Panc1 (cell line): ENCODE data around the gene PRSS48. TPM values are rescaled to one million over a fixed set of nuclear protein-coding genes. Genes with fewer than 3 reads are reported as not detected.

Experiments
- ATAC-seq: fragments of 200-7000 bp; cut with Tn5 transposase; 2 replicates; pipeline ENCODE4 v1.9.1; 2020; ENCODE audit warnings: mild to moderate bottlenecking, moderate library complexity
- BruUV-seq: library from RNA; stranded (reverse); fragments of 400-500 nt; replicated peaks from 2 replicates; lab custom pipeline; 2021; lab: Mats Ljungman, UMichigan
- CTCF ChIA-PET: fragments of 300-600 bp; sonication (Branson Sonifier 250); formaldehyde crosslinking; loops from one replicate; lab custom pipeline; 2022; ENCODE audit warnings: antibody characterized with exemption; lab: Charles Lee
- POLR2A ChIA-PET: fragments of 300-600 bp; sonication (Branson Sonifier 250); formaldehyde crosslinking; loops from one replicate; lab custom pipeline; 2022; ENCODE audit warnings: antibody characterized with exemption; lab: Charles Lee
- DNase-seq: peaks from one replicate; pipeline ENCODE4 v3.0.0-alpha.2; 2010; ENCODE audit warnings: low read depth, low spot score
- H3K27ac ChIP-seq: 2 replicates; pipeline ENCODE4 v1.5.1; 2011; ENCODE audit warnings: mild to moderate bottlenecking, low read length, inconsistent platforms
- H3K27me3 ChIP-seq: fragments of 200-500 bp; sonication (Bioruptor generic); 2 replicates; pipeline ENCODE4 v1.6.0; 2014; ENCODE audit warnings: low read length, inconsistent platforms; ENCODE audit not compliant: control insufficient read depth, insufficient read depth
- H3K36me3 ChIP-seq: fragments of 200-500 bp; sonication (Bioruptor generic); 2 replicates; pipeline ENCODE4 v1.5.1; 2014; ENCODE audit warnings: inconsistent platforms, mild to moderate bottlenecking, low read length, moderate library complexity; ENCODE audit not compliant: control insufficient read depth, insufficient read depth
- H3K4me1 ChIP-seq: 2 replicates; pipeline ENCODE4 v1.5.1; 2011; ENCODE audit warnings: inconsistent platforms, mild to moderate bottlenecking, low read length, moderate library complexity; ENCODE audit not compliant: control insufficient read depth, insufficient read depth
- H3K4me3 ChIP-seq, 2 experiments: 2 replicates each; pipeline ENCODE4 v1.5.1; 2011 to 2012; ENCODE audit warnings: low read depth in 2 of 2, low read length in 2 of 2, mild to moderate bottlenecking in 2 of 2, inconsistent platforms in 1 of 2, moderate library complexity in 1 of 2
- H3K9me3 ChIP-seq: fragments of 200-500 bp; sonication (Bioruptor generic); 2 replicates; pipeline ENCODE4 v1.5.1; 2014; ENCODE audit warnings: low read depth, mild to moderate bottlenecking, inconsistent platforms, low read length, moderate library complexity; ENCODE audit not compliant: control insufficient read depth, insufficient read depth
- CTCF ChIP-seq: fragments of 450-650 bp; IDR thresholded peaks from 2 replicates; pipeline ENCODE4 v1.5.1; 2017; ENCODE audit warnings: mild to moderate bottlenecking
- POLR2AphosphoS5 ChIP-seq: IDR thresholded peaks from 2 replicates; pipeline ENCODE4 v1.6.1; 2012; ENCODE audit warnings: mild to moderate bottlenecking, low read depth, low read length, moderate library complexity
- REST ChIP-seq, 2 experiments: IDR thresholded peaks; 2 replicates each; pipeline ENCODE4 v1.6.1; 2011 to 2012; ENCODE audit warnings: low read depth in 2 of 2, control low read depth in 1 of 2, low read length in 1 of 2, mild to moderate bottlenecking in 1 of 2, moderate library complexity in 1 of 2; ENCODE audit not compliant: insufficient read depth in 1 of 2
- SIN3A ChIP-seq: IDR thresholded peaks from 2 replicates; pipeline ENCODE4 v1.6.1; 2012; ENCODE audit warnings: low read depth, mild to moderate bottlenecking, low read length, moderate library complexity, borderline replicate concordance; ENCODE audit not compliant: insufficient read depth
- TCF7L2 ChIP-seq: IDR thresholded peaks from 2 replicates; pipeline ENCODE4 v1.6.1; 2011; ENCODE audit warnings: mild to moderate bottlenecking, low read depth, low read length, inconsistent platforms
- in situ Hi-C: cut with HindIII; loops from 2 replicates; pipeline ENCODE4 v1.10.0; 2016; ENCODE audit warnings: low sequenced_read_pairs, low pct_unique_long_range_greater_than_20kb
- intact Hi-C: fragments of 100-400 bp; cut with micrococcal nuclease; formaldehyde crosslinking; loops from one replicate; pipeline ENCODE4 v1.10.0; 2022; ENCODE audit not compliant: unreplicated experiment
- total RNA-seq: library from RNA; stranded (reverse); gene quantifications from one replicate; pipeline ENCODE4 v1.2.1, GENCODE V29; 2021; ENCODE audit not compliant: unreplicated experiment

Gene PRSS48
- total RNA-seq, 1 experiment from 2014 or later: not detected

DNA sequence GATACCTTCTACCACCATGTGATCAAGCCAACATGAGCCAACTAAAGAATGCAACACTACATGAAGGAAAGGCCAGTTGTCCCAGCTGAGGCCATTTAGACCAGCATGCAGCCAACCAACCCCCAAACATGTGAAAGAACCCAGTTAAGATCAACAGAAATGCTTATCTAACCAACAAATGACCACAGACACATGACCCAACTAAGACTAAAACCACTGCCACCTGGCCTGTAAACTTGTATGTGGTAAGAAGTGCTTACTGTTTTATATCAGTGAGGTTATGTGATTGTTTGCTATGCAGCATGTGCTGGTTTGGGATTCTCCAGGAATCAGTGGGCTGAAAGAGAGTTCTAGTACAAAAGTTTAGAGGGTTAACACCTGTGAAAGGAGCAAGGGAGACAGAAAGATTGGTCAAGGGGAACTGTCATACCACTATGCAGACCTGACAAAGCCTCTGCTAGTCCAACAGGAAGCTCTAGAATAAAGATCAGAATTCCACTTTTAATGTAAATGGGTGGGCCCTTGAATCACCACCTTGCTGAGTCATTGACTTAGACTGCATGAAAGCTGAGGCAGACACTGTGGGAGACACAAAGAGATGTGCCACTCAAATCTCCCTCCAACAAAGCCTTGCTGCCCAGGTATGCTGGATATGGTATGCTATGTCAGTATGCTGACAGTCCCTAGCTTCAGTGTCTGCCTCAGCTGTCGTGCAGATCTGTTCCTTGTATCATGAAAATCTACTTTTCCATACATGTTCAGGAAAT, 54.5 kb downstream of the PRSS48 start:
- DNase-seq (no peak), ATAC-seq (no peak)
- Histone ChIP-seq H3K9me3 (no peaks in the 10 kb centered on the region), H3K4me1 (no peaks in the 10 kb centered on the region), H3K27me3 (no peaks in the 10 kb centered on the region), H3K27ac (no peak overlapping the region), H3K4me3 (no peak overlapping the region), H3K36me3 (no peaks in the 10 kb centered on the region)
- TF ChIP-seq REST (IDR thresholded peaks at IDR 0.05; ENCODE audit: insufficient read depth in 1 of 2, low read depth in 2 of 2, low read length in 1 of 2): no peak
- no peak for TF ChIP-seq CTCF
- no peak for TF ChIP-seq TCF7L2
- TF ChIP-seq POLR2AphosphoS5: no peak
- no peak for TF ChIP-seq SIN3A
- in situ Hi-C loops: no loop called here
- ChIA-PET POLR2A (no interaction called here), CTCF (no interaction called here)
- intact Hi-C loops: no loop called here
- no TSS peak for BruUV-seq

DNA sequence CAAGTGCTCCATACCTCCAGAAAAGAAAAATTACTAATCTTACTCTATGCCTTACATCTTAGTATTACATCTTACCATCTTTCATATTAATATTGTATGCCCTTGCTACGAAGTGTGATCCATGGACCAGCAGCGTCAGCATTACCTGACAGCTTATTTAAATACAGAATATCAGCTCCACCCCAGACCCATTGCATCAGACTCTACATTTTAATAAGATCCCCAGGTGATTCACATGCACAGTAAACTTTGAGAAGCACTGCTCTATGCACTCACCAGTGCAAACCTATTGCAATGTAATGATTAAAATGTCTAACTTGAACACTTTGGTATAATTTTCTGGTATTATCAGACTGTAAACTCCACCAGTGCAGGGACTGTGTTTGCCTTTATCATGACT, 62.5 kb downstream of the PRSS48 start:
- Histone ChIP-seq H3K27me3 (no peaks in the 10 kb centered on the region), H3K27ac (no peak overlapping the region), H3K36me3 (no peaks in the 10 kb centered on the region), H3K9me3 (no peaks in the 10 kb centered on the region), H3K4me3 (no peak overlapping the region), H3K4me1 (no peaks in the 10 kb centered on the region)
- no peak for TF ChIP-seq REST (IDR thresholded peaks at IDR 0.05; ENCODE audit: insufficient read depth in 1 of 2, low read depth in 2 of 2, low read length in 1 of 2)
- ChIA-PET CTCF (no interaction called here), POLR2A (no interaction called here)
- intact Hi-C loops (no loop called here), in situ Hi-C loops (no loop called here)
- DNase-seq: no peak
- no peak for ATAC-seq
- BruUV-seq: no TSS peak
